C4-2B (cell line): ENCODE measurements around the gene CNOT2.

Source experiments
- H3K27ac ChIP-seq: fragments of 450-650 bp; 2 replicates; pipeline ENCODE4 v1.5.1; 2017
- ZFX ChIP-seq: fragments of 450-650 bp; IDR thresholded peaks from 2 replicates; pipeline ENCODE4 v1.6.1; 2017
- TF ChIP-seq, protein P1 (sequence below): fragments of 450-650 bp; conservative IDR thresholded peaks from 2 replicates; pipeline ENCODE4 v1.5.1; 2017; ENCODE audit warnings: mild to moderate bottlenecking

The CNOT2 gene

DNA sequence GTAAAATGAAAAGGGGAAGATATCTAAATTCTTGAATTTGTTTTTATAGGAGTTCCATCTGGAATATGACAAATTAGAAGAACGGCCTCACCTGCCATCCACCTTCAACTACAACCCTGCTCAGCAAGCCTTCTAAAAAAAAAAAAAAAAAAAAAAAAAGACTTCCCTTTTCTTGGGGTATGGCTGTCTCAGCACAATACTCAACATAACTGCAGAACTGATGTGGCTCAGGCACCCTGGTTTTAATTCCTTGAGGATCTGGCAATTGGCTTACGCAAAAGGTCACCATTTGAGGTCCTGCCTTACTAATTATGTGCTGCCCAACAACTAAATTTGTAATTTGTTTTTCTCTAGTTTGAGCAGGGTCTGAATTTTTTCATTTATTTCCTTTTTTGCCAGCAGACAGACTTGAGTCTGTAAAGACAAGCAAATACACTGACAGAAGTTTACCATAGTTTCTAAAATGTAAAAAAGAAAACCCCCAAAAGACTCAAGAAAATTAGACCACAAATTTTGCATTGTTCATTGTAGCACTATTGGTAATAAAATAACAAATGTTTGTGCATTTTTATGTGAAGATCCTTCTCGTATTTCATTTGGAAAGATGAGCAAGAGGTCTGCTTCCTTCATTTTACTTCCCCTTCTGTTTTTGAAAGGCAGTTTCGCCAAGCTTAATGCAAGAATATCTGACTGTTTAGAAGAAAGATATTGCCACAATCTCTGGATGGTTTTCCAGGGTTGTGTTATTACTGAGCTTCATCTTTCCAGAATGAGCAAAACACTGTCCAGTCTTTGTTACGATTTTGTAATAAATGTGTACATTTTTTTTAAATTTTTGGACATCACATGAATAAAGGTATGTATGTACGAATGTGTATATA lies 110.8 kb downstream of the CNOT2 start:
- no peak overlapping the region for H3K27ac ChIP-seq
- TF ChIP-seq ZFX = no peak
- TF ChIP-seq, protein P1, sequence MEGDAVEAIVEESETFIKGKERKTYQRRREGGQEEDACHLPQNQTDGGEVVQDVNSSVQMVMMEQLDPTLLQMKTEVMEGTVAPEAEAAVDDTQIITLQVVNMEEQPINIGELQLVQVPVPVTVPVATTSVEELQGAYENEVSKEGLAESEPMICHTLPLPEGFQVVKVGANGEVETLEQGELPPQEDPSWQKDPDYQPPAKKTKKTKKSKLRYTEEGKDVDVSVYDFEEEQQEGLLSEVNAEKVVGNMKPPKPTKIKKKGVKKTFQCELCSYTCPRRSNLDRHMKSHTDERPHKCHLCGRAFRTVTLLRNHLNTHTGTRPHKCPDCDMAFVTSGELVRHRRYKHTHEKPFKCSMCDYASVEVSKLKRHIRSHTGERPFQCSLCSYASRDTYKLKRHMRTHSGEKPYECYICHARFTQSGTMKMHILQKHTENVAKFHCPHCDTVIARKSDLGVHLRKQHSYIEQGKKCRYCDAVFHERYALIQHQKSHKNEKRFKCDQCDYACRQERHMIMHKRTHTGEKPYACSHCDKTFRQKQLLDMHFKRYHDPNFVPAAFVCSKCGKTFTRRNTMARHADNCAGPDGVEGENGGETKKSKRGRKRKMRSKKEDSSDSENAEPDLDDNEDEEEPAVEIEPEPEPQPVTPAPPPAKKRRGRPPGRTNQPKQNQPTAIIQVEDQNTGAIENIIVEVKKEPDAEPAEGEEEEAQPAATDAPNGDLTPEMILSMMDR = no peak

DNA sequence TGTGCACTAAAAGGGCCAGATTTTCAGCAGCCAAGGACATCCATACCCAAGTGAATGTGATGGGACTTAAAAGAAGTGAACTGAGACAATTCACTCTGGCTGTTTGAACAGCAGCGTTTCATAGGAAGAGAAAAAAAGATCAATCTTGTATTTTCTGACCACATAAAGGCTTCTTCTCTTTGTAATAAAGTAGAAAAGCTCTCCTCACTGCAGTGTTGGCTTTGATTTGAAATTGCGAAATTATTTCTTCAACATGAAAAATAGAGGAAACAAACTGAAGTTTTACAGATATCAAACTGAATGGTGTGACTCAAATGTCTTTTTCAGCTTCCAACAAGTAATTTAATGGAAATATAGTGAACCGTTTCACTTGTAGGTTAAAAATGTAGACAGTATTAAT lies 111.6 kb downstream of the CNOT2 start:
- no peak overlapping the region for H3K27ac ChIP-seq
- no peak for TF ChIP-seq ZFX
- TF ChIP-seq, protein P1 = no peak

DNA sequence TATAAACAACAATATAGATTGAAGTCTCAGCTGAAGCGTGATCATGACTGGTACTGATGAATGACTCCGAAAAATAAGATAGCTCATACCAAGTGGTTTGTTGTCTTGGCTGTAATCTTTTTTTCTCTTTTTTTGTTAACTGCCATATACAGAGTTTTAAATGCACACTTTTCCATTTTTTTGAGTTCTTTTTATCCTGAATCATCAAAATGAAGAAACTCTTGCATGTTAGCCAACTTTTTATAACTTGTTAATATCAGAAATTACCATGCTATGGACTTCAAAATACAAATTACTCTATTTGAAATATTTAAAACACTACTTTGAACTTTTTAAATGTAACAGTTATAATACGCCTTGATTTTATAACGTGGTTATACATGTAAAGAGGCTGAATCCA lies 112.7 kb downstream of the CNOT2 start:
- TF ChIP-seq ZFX = no peak
- TF ChIP-seq, protein P1 = no peak
- no peak overlapping the region for H3K27ac ChIP-seq

DNA sequence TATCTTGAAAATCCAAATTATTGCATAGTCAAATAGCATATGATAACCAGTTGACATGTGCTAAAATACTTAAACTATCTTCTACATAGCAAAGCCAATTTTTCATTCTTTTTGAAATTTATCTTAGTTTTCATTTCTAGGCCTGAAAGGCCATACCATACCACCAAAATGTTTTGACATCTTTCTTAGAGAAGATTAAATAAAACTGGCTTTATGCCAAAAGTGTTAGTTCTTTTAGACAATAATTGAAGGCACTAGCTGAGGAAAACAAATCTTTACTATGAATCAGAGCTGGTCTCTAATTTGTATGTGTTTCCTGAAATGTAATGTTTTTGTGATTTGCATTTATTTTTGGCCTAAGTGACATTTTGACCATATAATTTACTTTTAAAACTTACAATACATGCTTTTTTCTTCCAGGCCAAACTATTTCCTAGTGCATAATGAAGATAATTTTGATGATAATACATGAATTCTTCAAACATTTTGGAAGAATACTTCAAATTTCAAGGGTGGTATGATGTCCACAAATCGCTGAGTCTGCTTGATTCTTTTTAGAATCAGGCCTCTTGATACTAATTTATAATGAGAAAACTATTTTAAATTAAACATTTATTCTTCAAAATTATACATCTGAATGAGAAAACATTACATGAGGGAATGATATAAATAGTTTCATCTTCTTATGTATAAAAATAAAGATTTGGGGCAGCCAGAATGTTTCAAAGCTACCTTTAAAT lies 116.4 kb downstream of the CNOT2 start:
- no peak overlapping the region for H3K27ac ChIP-seq
- TF ChIP-seq, protein P1 = no peak
- no peak for TF ChIP-seq ZFX

DNA sequence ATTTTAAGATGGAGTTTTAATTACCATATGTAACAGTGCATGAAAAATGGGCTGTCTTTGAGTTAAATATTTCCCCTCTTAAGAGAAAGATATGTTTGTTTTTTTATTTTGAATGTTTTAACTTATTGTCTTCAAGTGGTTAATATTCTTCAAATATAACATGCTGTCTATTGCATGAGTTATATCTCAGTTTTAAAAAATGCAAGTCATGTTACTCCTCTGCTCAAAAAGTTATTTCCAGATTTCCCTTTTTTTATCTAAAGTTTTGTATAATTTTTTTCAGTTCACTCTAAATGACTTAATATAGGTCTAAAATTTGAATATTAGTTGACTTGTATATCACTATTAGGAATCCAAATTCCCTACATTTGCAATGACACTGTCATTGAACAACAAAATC lies 117.0 kb downstream of the CNOT2 start:
- H3K27ac ChIP-seq = no peak overlapping the region

DNA sequence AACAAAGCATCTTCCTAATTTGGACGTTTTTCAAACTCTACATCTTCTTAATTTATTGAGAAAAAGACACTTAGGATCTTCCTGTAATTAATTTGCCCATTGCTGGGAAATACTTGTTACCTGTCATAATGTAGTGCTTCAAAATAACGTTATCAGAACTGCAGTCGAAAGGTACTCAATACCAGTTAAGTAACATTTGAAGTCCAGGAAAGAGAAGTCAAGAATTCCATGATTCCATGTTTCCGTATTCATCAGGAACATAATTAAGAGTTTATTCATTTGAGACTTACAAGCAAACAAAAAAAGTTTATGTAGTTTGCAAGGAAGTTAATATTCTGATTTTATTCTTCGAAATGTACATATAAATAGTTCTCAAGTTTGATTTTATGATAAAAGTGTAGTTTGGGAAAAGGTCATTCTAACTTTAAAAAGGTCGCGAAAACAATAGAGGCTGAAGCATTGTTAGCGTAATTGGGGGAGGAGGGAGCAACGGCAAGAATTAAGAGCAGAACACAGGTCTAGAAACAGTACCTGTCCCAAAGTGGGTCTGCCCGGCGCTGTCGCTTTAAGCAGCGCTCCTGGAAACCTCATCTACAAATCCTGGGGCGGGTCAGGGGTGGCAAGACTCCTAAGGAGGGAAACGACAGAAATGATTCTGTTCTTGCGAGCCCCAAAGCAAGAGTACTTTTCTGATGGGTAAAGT lies 121.6 kb downstream of the CNOT2 start:
- H3K27ac ChIP-seq = no peak overlapping the region
- no peak for TF ChIP-seq ZFX
- TF ChIP-seq, protein P1 = no peak

More for the DNA sequence above, 117.0 kb downstream of the CNOT2 start:
- no peak for TF ChIP-seq ZFX
- TF ChIP-seq, protein P1 = no peak

DNA sequence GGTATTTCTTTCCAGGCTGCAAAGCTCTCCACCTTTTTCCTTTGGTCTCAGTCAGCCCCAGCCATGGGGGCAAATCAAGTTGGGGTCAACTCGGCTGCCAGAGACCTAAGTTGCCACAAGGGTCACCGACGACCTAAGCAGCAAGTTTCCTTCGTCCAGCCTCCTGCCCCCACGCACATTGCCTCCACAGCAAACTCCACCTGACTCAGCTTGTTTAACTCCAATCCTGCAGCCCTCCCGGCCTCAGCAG lies 122.1 kb downstream of the CNOT2 start:
- H3K27ac ChIP-seq = no peak overlapping the region
- TF ChIP-seq, protein P1 = no peak
- no peak for TF ChIP-seq ZFX
